Measurements from ENCODE around the gene PAX8.
"Not testable (repeated sequence)": the region's sequence is repeated elsewhere in the genome, so short reads cannot be mapped to it uniquely, and the experiment has no call there.

The PAX8 gene

DNA sequence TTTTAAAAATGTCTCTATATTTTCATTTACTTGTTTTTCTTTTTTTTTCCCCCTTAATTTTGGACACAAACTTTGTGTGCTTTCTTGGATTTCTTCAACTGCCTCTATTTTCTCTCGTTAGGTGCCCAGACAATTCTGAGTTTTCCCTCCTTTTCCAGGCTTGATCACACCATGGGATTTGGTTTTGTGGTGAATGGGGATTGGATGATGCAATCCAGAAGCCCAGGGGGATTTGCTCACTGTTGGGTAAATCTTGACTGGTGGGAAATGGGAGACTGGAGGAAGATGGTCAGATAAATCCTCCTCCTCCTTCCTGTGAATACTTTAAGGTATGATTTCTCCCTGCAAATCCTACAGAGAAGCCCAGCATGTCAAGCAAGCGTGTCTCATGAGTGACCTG, 19.5 kb upstream of the PAX8 start:
- DNase-seq (ENCODE audit: extremely low spot score, insufficient read length, low read depth) (no peak), FAIRE-seq (no peak)

DNA sequence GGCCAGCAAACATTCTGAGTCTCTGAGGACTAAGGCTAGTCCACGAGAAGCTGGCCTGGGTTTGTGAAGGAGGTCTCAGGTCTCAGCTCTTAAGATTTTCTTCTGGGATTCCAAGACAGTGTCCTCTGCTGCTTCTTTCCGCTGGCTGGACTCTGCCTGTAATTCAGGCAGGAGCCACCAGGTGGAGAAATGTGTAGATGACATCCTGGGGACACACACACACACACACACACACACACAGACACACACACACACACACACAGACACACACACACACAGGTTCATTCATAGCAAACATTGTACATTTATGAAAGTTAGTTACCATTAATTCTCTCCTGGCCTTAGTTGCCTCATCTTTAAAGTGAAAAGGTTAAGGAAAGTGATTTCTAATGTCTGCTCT, 18.9 kb upstream of the PAX8 start:
- DNase-seq (ENCODE audit: extremely low spot score, insufficient read length, low read depth); FAIRE-seq: not testable (repeated sequence)

DNA sequence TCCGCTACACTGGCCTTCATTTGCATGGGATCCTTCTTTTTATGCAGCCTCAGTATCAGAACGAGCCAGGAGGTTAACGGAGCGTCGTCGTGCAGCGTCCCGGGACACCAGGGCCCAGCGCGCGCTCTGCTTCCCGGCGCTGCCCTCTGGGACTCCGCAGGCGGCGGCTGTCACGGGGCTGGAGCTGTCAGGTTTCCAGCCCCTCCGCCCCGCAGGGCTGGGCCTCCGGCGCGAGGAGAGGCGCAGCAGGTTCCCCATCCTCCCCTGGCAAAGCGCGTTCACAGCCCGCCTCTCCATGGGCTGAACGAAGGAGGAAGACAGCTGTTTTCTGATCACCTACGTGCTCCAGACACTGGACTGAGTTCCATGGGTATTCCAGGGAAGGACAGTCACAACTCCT, 12.5 kb upstream of the PAX8 start:
- DNase-seq (ENCODE audit: extremely low spot score, insufficient read length, low read depth) (no peak), FAIRE-seq (no peak)

DNA sequence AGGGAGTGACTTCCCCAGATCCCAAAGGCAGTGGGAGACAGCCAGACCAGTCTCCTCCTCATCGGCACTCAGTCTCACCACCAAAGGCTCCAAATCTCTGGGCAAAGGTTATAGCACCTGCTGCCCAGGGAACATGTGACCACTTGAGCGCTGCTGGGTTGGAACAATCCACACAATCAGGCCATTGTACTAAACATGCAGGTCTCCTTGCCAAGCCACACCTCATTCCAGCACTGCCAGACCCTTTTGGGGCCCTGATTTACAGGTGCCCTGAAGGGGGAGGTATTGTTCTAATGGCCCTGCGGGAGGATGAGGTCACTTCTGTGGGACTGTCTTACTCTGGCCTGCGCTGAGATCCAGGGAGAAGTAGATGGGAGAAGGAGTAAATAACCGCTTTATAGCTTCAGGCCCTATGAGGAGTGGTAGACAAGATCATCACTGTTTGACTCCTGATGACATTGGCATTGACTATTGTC, 10.0 kb upstream of the PAX8 start:
- not testable (repeated sequence) for FAIRE-seq

DNA sequence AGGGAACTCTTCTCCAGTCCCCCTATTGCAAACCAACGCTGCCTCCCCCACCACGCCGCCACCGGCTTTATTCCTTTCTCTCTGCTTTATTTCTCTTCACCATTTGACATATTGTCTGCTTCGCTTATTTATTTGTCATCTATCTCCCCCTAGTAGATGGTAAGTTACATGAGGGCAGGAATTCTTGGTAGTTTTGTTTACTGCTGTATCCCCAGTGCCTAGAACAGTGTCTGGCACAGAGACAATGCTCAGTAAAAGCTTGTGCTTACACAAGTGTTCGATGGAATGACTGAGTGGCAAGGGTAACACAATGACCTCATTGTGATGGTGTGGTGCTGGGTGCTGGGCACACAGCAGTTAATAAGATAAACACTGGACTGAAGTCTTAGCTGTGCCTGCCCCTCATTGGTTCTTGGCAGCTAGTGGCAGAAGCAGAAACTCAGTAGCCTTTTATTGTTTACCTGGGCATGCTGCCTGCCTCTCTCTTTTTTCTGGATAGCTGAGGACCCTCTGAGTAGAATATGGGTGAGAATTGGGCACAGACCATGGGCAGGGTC, 9.5 kb upstream of the PAX8 start:
- FAIRE-seq; DNase-seq (ENCODE audit: extremely low spot score, insufficient read length, low read depth): not testable (repeated sequence)

More for the DNA sequence above, 10.0 kb upstream of the PAX8 start:
- not testable (repeated sequence) for DNase-seq (ENCODE audit: extremely low spot score, insufficient read length, low read depth)

DNA sequence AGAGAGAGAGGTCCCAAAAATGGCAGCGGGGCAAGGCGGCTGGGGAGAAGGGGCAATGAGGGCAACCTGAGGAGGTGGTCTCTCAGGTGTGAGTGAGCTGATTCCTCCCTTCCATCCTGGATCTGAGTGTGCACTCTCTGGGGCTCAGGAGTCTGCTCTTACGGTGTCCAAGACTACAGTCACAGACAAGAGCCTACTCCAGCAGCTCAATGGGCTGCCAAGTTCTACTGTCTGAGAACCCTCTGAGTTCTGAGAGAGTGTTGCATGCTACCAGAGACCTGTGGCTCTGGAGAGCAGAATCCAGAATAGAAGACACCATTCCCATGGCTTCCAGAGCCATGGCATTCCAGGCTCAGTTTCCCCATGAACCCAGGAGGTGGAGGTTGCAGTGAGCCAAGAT, 7.1 kb upstream of the PAX8 start:
- DNase-seq (ENCODE audit: extremely low spot score, insufficient read length, low read depth): no peak
- FAIRE-seq: no peak

DNA sequence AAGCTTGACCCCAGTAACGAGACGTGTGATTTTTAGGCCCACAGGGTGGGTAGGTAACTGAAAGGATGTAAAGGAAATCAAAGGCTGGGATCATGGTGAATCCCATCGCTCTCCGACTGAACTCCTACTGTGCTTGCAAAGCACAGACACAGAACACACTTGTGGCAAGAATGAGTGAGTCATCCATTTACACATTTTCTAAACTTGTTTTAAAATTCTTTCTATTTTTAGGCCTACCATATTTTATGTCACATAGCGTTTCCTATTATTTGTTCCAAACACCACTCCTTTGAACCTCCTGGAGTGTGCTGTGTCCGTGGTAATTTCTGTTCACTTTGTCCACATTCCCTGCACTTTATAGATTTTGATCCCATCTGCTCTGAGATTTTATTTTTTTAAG, 6.3 kb upstream of the PAX8 start:
- FAIRE-seq; DNase-seq (ENCODE audit: extremely low spot score, insufficient read length, low read depth): not testable (repeated sequence)

DNA sequence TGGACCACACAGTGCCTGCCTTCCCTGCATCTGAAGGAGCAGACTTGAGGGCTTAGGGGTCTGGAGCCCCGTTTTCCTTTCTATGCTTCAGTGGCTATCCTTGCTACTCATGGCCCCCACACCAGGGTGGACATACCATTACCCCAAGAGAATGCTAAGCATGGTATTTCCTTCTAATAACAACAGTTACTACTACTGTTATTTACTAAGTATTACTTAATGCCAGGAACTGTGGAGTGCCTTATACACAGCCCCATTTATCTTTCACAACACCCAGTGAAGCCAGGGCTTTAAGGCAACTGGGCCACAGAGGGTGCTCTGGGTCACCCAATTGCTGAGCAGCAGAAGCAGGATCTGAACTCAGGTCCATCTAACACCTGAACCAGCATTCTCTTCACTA, 5.8 kb upstream of the PAX8 start:
- DNase-seq (ENCODE audit: extremely low spot score, insufficient read length, low read depth) (no peak), FAIRE-seq (no peak)

DNA sequence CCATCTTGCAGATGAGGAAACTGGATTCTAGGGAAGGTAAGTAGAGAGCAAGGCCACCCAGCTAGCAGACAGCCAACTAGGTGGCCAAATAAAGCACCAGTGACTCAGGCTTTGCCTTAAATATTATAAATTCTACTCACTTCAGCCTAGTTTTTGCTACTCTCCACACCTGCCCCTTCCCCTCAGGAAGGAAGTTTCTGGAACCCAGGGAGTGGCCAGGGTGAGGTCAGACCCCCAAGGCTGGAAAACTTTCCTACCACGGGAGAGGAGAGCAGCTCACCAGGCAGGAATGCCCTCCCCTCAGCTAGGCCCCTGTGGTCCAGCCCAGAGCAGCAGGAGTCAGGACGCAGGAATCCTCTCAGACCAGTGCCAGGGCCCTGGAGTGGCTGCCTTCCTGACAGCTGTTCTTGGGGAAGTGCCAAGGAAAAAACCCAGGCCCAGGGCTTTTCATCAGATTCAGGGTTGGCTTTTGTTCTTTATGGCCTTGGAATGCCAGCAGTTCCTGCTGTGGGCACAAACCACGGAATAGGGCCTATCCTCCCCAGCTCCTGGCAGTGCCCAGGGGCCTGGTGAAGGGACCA, 5.1 kb upstream of the PAX8 start:
- no peak for FAIRE-seq
- DNase-seq (ENCODE audit: extremely low spot score, insufficient read length, low read depth): no peak

DNA sequence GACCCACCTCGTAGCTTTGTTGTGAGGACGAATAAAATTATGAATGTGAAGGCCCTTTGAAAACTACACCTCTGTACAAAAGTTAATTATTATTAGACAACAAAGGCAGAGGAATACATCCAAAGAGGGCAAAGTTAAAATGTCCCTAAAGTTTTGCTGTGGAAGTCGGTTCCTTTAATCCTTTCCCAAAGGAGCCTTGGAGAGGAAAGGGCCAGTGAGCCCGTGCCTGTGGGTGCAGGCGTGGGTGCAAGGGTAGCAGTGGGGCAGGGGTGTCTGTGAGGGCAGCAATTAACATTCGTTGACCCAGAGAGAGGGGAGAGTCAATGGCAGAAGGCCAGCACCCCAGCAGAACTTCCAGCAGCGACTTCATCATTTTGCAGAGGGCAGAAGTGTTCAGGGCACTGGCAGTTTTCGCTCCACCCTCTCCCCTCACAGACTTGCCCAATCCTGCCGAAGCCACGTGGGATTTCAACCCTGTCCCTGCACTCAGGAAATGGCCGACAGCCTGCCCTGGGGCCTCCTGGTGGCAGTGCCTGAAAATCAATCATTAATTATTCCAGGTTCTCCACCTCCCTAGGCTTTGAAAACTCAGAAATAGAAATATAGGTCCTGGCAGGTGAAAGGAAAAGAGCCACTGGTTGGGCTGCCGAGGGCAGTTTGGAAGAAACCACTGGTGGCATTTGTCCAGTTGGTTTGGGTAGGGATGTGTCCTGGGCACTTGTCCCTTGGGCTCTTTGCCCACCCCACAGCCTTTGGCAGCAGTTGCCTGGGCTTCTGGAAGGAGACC, 4.2 kb upstream of the PAX8 start:
- DNase-seq (ENCODE audit: extremely low spot score, insufficient read length, low read depth) (no peak), FAIRE-seq (no peak)

DNA sequence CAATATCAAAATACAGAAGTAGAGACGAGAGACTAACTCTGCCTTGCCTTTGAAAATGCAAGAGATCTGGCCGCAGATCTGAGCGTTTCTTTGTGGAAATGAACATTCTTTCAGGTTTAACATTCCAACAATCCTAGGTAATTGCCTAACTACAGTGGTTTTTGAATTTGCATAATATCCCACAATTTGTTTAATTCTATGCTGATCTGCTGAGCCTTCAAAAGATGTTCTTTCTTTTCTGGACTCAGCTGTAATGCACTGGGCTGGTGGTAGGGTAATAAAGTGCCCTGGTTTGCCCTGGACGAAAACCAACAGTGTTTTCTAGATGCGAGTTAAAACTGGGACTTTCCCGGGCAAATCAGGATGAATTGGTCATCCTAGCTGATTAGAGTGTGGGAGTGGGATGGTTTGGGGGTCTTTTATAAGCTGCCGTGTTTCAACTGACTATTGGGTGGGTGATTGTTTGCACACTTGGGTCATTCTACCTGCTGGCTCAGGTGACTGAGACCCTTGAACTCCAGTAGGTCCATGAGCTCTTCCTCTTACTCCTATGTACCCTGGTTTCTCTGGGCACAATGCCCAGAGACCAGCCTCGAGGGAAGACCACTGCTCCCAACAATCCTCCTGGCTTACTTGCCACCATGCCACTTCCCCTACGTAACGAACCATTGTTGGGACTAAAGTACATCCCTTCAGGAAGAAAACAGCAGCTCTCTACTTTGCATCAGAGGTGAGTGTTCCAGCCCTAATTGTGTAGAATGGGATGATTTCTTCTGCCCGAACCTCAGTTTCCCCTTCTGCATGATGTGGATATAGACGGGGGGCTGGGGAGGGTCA, 3.4 kb upstream of the PAX8 start:
- FAIRE-seq (no peak), DNase-seq (ENCODE audit: extremely low spot score, insufficient read length, low read depth) (no peak)

DNA sequence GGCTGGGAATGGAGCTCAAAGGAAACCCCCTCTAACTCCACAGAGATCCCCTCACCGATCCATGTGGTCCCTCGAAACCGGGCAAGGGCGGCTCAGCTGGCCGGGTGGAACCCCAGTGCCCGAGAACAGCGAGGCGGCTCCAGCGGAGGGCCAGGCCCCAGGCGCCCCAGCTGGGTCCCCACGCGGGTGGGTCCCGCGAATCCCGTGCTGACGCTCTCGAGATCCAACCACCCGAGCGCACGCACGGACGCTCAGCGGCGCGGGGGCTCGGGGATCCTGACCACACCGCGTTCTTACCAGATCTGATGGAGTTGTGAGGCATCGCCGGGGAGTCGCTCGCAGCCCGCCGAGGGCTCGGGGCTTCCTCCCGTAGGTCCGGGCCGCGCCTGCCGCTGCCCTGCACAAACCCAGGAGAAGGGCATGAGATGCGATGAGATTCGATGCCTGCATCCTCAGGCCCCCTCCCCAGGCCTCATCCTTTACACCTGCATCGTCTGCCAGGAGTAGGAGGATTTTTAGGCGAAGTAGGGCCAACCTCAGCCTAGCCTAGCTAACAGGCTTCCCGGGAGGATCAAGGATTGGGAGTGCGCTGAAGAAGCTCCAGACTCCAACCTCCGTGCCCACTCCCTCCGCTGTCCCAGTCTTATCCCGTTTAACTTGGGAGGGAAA, 514 bp downstream of the PAX8 start:
- no peak for DNase-seq (ENCODE audit: extremely low spot score, insufficient read length, low read depth)

DNA sequence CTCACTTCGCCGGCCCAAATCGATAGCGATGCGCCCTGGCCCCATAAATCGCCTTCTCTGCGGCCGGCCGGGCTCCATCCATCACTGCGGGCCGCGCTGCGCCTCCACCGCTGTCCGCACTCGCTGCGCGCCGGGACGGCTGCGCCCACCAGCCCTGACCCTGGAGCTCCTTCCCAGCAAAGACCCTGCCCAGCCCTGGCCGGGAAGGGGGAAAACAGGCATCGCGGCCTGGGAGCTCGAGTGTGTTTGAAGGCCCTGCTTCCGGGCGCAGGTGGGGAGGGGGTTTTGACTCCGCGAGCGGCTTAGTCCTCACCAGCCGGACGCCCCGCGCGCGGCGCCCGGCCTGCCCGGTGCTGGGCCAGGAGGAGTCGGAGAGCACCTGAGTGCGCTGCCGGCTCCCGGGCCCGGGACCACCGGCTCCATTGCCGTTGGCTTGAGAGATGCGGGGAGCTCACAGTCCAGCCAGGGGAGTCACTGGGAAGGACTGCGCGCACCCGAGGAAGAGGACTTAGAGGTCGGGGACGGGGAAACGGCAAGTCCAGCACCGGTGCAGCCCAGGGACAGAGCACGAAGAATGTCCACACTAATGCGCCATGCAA, 1.1 kb downstream of the PAX8 start:
- no peak for DNase-seq (ENCODE audit: extremely low spot score, insufficient read length, low read depth)
- no peak for FAIRE-seq

More for the DNA sequence above, 514 bp downstream of the PAX8 start:
- FAIRE-seq: no peak

DNA sequence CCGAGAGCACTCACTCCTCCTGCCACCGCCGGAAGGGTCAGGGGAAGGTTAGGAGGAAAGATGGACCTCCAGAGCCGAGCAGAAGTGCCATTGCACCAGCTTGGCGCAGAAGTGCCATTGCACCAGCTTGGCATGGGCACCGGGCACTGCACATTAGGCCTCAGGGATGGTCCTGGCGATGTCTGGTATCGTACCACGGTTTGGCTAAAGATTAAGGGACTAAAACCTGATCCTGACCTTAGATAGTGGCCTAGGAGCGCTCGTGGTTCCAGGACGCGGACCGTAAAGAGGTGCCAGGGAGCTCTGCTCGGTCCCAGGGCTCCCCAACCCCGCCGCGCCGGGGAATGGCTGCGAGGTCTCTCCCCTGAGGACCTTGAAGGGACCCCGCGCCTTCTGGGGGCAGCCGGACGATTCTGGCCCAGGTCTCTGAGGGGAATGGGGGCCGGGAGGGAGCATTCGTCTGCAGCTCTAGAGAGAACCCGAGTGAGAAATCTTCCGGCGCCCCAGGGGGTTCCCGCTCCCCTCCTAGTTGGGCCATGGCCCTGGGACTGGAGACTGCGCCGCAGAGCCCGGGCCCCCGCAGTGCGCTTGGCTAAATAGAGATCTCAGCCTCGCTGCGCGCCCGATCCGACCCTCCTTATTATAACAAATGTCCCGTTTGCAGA, 1.8 kb downstream of the PAX8 start:
- no peak for DNase-seq (ENCODE audit: extremely low spot score, insufficient read length, low read depth)
- no peak for FAIRE-seq

DNA sequence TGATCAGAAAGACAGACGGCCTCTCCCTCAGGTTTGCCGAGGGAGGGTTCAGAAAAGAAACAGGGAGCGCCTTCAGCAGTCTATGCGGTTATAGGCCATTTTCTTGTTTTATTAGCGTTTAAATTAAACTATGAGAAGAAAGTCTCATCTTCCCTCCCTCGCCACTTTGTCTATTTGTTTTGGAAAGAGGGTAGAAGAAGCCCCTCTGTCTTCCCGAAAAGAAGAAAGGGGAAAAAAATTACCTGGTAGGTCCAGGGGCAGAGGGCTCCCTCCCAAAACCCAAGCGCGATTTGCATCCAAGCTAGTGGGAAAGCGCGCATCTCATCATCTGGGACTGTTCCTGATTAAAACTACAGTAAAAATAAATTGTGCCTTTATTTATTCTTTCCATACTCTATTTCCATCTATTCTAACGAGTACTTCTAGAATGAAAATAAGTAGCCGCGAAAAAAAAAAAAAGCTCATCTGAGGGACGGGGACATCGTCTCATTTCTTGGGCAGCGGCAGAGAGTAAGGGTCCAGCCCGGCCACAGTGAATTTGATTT, 2.4 kb downstream of the PAX8 start:
- no peak for DNase-seq (ENCODE audit: extremely low spot score, insufficient read length, low read depth)
- no peak for FAIRE-seq

DNA sequence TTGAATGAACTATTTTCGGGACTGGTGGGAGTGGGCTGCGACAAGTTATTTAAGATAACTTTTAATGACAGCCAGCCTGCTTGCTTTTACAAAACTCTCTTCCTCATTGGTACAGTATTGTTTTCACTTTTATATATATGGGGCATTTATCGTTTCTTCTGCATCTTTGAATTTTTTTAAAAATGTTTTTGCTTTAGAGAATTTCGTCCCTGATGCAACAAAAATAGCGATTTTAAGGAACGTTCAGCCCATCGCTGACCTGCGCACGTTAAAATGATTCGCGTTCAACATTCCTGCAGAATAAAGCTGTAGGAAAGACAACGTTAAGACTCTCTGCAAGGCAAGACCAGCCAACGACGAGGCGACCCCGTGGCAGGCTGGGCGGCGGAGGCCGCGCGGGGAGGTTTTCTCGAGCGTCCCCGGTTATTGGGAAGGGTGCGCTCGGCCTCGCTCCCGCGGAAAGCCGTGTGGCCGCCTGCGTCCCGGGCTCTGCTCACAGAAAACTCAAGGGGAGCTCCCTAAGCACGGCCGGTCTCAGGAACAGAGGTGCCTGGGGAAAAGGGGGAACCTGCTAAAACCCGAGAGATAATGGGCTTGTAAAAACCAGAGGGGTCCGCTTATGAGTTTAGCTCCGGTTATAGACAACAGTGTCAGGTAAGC, 3.0 kb downstream of the PAX8 start:
- DNase-seq (ENCODE audit: extremely low spot score, insufficient read length, low read depth): no peak
- FAIRE-seq: no peak

DNA sequence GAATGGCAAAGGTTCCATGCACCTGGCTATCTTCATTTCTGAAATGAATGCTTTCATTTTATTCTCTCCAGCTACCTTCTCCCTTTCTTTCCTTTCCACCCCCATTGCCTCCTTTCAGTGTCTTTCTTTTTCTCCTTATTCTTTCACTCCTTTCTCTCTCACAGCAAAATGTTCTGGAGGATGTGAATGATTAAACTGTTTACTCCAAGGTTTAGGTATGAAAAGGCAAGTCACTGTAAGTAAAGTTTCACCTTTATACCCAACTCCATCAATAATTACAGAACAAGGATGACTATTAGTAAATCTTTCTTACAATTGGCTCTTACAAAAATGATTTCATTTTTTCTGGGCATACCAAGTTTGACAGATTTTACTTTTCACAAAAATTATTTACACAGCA, 4.3 kb downstream of the PAX8 start:
- FAIRE-seq (no peak), DNase-seq (ENCODE audit: extremely low spot score, insufficient read length, low read depth) (no peak)

DNA sequence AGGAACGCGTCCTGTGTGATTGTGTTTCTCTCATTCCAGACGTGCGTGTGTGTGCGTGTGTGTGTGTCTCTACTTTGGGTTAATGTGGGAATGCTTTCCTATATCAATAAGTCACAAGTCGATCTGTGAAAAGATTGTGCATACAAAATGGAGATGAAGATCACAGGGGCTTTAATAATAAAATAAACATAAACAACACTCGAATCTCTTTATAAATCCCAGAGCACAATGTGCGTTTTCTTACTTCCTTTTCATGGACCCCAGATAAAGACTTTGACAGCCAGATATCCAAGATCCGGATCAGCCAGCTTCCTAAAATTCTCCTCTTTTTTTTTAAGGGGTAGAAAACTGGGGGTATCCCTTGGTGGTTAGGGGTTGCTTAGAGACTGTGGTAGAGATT, 4.7 kb downstream of the PAX8 start:
- no peak for DNase-seq (ENCODE audit: extremely low spot score, insufficient read length, low read depth)
- no peak for FAIRE-seq

Measured in GM18507 (cell line).